HG03432 (cell line): ENCODE measurements around the gene POC1A.
"Not testable (repeated sequence)": the region's sequence is repeated elsewhere in the genome, so short reads cannot be mapped to it uniquely, and the experiment has no call there.

Experiments used
- ATAC-seq: cut with Tn5 transposase; IDR thresholded peaks from one replicate; pipeline ENCODE4 v1.9.1; 2021; ENCODE audit warnings: mild to moderate bottlenecking, moderate library complexity; ENCODE audit not compliant: unreplicated experiment

POC1A gene

DNA sequence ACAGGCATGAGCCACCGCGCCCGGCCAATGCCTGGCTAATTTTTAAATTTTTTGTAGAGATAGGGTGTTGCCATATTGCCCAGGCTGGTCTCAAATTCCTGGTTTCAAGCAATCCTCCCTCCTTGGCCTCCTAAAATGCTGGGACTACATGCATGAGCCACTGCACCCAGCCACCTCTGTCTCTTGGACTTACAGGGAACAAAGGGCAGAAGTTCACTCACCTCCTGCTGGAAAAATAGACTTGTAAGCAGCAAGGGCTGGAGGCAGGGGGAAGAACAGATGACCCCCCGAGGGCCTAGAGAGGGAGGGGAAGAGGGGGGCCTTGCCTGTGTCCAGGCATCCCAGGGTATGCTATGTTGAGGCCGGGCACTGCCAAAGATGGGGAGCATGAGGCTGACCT lies 120.0 kb downstream of the POC1A start:
- no peak for ATAC-seq

DNA sequence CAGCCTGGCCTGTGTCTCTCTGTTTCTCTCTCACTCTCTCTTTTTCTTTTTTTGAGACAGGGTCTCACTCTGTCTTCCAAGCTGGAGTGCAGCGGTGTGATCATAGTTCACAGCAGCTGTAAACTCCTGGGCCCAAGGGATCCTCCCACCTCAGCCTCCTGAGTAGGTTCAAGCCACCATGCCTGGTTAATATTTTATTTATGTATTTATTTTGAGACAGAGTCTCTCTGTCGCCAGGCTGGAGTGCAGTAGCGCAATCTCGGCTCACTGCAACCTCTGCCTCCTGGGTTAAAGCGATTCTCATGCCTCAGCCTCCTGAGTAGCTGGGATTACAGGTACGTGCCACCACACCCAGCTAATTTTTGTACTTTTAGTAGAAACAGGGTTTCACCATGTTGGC lies 120.5 kb downstream of the POC1A start:
- ATAC-seq, result not testable (repeated sequence)

DNA sequence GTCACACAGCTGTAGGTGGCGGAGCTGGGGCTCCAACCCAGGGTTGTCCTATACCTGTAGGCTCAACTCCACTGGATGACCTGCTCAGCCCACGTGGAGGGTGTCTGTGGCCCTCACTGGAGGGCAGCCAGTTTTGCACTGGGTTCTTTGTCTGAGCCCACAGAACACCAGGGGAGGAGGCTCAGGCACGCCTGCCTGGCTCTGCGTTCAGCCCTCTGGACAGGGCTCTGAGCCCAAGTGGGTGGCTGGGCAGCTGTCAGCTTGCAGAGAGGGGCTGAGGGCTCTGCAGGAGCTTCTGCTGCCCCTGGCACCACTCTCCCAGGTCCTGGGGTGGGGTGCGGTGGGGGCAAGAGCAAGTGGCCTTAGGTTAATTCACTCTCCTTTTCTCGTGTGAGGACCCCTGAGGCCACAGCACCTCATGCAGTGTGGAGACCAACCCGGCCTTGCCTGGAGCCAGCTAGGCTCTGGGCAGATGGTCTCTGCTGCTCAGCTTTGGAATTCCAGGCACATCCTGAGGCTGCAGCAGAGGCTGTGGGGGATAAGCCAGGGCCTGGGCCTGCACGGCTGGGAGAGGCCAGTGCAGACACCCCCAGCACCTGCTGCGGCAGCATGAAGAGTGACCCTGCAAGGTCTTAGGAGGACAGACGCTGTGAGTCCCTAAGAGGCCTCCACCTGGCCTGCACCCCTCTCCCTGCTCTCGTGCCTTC lies 121.4 kb downstream of the POC1A start:
- ATAC-seq, result no peak

DNA sequence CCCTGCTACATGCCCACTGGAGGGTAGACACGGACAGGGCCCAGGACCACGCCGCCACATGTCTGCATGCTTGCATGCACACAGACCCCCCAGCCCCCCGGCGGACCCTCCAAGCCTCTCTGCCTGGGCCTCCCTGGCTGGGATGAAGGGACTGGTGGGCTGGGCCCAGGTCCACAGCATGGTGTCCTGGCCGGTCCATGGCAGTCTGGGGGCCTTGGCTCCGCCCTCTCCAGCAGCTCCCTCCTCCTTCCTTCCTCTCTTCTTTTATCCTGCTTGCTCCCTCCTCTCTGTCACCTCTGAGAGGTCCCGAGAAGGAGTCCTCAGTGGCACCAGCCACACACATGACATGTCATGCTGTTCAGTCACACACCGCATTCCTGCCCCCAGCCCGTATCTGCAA lies 122.3 kb downstream of the POC1A start:
- no peak for ATAC-seq

DNA sequence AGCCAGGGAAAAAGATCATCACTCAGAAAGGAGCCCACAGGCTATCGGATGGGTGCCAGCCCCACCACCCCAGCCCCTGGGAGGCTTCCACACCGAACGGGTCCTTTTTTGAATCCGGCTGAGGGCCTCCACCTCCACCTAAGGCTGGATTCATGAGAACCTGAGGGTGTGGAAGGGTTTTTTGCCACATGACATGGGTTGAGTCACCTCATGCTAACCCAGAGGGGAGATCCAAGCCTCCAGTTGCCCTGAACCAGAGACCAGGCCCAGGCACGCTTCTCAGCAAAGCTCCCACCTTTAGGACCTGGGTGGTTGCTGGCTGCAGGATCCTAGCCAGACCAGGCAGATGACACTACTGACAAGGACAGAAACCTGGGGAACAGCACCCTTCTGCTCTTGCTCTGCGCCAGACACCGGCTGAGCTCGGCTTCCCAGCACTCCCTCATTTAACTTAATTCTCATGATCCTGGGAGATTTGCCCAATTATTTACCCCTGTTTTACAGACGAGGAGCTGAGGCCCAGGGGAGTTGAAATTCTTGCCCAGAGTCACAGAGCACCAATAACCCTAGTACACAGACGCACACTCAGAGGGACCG lies 123.4 kb downstream of the POC1A start:
- ATAC-seq, result no peak

DNA sequence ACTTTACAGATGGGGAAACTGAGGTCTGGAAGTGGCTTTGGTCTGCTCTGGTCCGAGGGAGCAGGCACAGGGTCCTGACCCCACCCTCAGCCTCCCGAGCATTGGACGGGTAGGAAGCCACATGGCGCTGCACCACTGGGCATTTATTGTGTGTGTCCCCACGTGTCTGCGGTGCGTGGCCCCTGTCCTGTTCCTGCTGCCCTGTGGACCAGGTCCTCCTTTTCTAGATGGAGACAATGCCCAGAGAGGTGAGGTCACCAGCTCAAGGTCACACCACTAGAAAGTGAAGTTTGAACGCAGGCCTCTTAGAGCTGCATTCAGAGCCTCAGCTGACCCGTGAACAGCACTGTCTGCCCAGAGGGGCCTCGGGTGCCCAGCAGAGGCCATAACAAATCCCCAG lies 124.7 kb downstream of the POC1A start:
- ATAC-seq, result no peak

DNA sequence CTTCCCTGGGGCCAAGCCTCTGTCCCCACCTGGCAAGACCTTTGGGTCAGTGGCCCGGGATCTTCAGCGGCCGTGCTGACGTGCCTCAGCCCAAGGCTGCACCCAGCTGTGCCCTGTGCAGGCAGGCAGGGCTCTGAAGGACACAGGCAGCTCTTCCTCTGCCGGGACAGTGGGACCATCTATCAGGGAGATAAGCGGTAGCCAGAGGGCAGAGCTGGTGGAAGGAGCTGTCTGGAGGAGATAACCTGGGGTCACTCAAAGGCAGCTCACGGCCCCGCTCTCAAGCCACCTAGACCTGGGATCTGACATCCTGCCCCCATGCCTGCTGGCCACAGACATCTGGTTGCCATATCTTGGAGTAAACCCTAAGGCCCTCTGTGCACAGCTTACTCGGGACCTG lies 125.2 kb downstream of the POC1A start:
- ATAC-seq, result no peak

DNA sequence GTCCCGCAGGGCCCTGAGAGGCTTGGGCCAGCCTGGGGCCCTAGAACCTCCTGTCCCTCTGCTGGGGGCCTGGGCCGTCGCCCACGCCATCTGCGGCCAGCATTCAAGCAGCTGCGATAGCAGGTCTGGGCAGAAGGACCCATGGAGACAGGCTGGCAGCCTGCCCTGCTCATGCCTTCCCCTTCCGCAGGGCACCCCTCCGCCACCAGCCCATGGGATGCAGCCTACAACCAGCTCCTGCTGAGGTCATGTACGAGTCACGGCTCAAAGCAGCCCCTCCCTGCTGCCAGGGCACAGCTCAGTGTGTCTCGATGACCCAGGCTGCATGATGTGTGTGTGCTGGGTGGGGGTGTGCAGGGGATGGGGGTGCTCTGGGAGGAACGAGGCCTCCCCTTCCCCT lies 125.7 kb downstream of the POC1A start:
- no peak for ATAC-seq

DNA sequence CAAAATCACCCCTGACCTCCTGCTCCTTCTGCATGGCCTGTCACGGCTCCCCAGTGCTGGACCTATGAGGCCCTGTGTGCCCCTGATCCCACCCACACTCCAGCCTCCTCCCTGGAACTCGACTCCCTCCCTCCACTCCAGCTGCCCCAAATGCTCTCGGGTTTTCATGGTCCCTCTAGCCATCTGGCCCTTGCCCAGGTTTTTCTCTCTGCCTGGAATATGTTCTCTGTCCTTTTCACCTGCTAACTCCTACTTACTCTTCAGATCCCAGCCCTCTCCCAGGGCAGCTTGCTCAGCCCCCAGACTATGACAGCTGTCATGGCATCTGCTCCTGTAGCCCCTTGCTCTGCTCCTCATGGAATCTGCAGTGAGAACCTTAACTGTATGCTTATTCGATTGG lies 128.2 kb downstream of the POC1A start:
- ATAC-seq, result no peak

DNA sequence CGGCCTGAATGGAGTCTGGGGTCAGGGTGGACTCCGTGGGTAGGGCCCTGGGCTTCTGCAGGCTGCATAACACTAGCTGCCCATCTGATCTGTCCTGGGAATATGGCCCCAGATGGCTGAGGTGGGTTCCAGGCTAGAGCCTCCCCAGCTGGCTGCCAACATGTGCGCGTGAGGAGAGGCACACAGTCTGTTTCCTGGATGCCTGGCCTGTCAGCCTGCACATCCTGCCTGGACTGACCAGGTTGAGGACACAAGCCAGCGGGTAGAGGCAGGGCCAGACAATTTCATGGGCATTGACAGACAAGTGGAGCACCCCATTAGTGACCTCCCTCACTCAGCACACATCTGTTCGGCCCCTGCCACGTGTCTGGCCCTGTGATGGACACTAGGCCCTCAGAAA lies 128.8 kb downstream of the POC1A start:
- ATAC-seq, result no peak
